Stimulated activated CD8-positive, alpha-beta memory T cell treated with anti-CD3 and anti-CD28 coated beads, Interleukin-15, amount 100 ng/mL, for 1 hour (primary cell): Measurements from ENCODE around the gene AGXT.

Source experiments
- DNase-seq: peaks from one replicate; pipeline ENCODE4 v3.0.0-alpha.2; 2020; ENCODE audit warnings: low read depth

Gene AGXT

DNA sequence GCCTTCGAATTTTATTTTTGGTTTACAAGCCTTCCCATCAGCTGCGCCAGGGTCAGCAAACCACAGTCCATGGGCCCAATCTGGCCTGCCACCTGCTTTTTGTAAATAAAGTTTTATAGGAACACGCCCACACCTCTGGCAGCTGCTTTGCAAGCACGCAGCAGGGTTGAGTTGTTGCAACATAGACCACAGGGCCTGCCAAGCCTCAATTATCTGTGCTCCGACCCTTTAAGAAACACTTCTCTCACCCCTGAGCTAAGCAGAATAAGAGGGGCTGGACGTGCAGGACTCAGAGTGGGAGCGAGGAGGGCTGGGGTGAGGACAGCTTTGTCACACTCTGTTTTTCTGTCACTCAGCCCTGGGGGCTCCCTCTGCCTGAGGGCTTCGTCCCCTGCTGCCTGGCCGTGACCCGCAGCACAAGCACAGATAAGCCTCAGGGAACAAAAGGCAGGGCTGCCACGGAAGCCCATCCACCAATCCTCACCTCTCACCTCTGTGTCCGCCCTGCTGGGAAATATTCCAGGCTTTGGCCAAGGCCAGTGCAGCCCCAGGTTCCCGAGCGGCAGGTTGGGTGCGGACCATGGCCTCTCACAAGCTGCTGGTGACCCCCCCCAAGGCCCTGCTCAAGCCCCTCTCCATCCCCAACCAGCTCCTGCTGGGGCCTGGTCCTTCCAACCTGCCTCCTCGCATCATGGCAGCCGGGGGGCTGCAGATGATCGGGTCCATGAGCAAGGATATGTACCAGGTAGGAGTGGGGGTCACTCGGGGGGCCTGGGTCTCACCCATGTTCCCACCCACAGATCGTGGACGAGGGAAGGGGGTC is at the start of gene AGXT:
Gene AGXT, plus strand, starts transcription at position 539 of the 823 bp plus-strand sequence. Its CDS starts 42 bp downstream, at position 581.
- no peak for DNase-seq

DNA sequence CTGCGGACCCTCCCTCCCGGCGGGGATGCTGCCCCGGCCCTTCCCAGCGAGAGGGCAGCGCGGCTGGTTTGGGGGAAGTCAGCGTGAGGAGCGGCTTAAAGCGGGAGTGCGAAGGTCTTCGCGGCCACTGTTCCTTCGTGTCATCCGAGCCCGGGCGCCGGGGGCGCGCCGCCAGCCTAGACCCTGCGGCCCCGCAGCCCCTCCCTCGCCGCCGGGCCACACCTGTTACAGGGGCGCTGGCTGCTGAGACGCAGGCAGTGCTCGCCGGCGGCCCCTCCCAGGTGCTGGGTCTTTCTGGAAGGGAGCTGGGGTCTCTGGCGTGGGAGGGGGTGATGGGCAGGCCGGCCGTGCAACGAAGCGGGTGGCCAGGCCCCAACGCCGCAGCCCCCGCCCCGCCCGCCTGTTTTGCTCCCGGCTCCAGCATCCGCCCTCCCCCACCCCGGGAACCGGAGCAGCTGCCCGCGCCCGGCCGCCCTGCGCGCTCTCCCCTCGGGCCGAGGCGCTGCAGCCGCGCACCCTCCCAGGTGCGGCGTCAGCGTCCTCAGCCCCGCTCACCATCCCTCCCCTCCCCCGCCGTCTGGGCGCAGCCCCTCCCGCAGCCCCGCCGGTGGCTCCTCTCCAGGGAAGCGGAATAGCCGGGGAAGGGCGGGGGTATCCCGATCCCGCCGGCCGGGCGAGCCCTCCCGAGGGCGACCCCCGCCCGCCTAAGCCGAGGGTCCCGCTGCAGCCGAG is 49.3 kb upstream of the AGXT start:
- DNase-seq: no peak

DNA sequence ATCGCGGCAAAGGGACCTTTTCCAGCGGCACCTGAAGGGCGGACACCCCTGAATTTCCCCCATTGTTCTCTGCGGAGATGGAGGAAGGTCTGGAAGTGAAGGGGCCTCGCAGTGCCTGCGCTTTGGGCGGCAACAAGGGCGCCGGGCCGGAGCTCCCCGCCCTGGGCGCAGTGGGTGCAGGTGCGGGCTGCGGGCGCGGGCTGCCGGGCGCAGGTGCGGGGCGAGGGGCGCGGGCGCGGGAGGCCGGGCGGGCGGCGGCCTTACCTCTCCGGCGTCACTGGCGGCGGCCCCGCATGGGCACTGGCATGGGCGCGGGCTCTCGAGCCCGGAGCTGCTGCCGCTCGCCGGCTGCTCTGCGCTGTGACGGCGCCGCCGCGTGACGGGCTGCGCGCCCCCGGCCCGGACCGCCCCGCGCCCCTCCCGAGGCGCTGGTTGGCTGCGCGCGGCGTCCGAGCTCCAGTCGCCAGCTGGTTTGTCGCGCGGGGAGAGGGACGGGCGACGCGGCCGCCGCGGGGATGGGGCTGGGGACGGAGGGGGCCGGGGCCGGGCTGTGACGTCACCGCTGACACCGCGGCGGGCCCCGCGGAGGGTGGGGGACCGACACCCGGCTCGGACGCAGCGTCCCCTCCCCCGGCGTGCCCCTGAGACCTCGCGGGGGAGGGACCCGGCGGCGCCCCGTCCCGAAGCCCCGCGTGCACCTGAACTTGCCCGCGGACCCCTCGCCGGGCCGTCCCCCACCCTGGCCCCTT is 48.6 kb upstream of the AGXT start, which contains the start of gene KIF1A:
Gene KIF1A, minus strand, starts transcription at position 362 of the 749 bp plus-strand sequence. CDS start 22,467 bp downstream, outside the sequence.
- no peak for DNase-seq

GRCh38 chr2:240820607-240821428 is 47.8 kb upstream of the AGXT start:
- DNase-seq: no peak

GRCh38 chr2:240821429-240821778 is 47.2 kb upstream of the AGXT start:
- DNase-seq: no peak

- DNase-seq: no peak
These were observed 46.3 kb upstream of the AGXT start for GRCh38 chr2:240822280-240822847.

DNA sequence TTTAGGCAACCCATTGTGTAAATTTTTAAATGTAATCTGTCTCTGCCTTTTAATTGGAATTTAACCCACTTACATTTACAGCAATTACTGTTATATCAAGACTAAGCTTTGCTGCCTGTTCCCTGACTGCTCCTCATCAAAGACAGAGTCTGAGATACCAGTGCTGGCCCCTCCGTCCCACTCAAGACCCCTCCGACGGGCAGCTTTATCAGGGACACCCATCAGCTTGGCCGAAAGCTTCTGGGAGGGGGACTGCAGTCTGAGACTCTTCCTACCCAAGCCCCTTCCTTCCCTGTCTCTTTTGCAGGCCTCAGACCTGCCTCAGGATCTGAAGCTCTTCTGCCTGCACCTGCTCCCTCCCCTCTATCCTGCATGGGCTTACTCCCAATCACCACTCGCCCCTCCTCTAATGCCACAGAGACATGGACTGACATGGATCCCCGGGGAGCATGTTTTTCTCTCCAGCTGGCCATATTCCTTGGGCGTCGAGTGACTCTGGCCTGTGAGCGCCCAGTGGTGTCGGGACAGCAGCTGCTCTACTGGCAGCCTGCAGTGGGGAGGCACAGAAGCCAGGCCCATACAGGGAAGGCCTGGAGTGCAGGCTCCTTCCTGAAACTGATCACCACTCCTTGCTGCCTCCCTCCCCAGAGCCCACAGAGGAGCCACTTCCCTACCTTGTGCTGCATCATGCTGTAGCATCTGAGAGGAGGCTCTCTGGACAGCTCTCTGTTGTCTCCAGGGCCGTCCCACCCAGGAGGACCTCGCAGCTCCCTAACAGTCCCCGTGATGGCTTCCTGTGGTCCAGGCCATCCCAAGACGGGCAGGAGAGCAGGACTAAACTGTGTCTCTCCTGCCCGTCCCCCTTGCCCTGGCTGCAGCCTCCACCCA is 44.9 kb upstream of the AGXT start:
- no peak for DNase-seq

DNA sequence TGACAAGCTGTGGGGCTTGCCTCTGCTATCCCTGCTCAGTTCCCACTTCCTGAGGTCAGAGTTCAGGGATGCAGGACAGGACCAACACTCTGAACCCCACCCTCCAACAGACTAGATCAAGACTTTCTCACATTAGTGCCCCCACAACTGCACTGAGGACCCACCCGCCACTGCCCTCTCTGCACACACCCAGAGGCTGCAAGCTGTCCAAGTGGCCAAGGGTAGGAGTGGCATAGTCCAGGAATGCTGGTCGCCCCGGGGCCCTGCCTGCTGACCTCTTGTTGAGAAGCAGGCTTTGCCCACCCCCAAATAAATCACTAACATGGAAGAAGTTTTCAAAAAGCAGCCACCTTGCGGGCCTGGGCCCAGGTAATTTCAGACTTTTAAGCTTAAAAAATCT is 43.1 kb upstream of the AGXT start:
- no peak for DNase-seq

DNA sequence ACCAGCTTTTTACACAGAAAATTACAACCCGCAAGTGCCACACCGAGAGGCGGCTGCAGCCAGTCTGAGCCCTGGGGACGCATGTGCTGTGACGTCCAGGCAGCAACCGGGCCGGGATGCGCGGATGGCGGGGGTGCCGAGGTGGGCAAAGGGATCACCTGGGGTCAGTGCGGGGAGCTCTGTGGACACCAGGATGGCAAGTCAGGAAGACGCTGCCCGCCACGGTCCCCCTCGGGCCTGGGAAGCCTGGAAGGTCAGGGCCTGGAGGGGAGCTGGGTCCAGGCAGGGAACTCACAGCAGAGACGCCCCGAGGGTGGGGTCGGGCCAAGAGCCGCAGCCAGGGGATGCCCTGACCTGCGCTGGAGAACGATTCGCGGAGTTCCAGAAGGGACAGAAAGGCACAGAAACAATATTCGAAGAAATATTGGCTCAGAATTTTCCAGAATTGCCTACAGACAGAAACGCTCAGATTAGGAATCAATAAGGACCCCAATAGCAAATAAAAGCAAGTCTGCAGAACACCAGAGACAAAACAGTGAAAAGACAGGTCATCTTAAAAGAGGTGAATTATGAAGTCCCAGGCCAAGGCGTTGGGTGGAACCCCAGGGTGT is 36.9 kb upstream of the AGXT start:
- no peak for DNase-seq

DNA sequence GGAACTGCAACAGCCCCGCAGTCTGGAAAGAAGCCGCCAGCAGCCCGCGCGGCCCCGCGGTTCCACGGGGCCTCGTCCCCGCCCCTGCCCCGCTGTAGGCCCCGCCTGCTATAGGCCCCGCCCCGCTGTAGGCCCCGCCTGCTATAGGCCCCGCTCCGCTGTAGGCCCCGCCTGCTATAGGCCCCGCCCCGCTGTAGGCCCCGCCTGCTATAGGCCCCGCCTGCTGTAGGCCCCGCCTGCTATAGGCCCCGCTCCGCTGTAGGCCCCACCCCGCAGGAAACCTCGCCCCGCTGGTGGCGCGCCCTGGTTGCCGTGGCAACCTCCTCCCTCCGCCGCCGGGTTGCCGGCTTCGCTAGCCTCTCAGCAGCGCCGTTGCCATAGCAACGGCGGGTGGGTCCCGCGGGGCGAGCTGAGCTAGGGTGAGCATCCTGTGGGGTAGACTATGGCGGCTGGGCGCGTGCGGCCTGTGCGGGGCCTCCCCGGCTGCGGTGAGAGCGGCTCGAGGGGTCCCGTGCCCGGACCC is 36.4 kb upstream of the AGXT start:
- DNase-seq: peak; percentile 97

DNA sequence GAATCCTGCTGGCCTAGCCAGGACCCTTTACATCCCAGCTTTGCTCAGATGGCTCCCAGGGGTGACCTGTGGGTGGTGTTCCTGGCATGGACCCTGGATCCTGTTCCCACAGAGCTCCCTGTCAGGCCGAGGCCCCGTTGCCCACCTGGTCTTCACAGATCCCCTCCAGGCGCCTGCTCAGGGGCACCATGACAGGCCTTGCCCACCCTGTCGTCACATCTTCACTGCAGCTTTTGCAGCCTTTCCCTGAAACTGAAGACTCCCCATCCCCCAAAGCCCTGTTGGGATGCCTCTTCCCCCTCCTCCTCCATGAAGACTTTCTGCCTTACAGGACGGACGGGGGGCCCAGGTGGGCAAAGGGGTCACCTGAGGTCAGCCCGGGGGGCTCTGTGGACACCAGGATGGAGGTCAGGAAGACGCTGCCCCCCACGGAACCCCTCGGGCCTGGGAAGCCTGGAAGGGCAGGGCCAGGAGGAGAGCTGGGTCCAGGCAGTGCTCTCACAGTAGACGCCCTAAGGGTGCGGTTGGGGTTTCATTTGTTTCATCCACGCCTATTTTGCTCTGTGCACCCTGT is 35.6 kb upstream of the AGXT start:
- DNase-seq: no peak

DNA sequence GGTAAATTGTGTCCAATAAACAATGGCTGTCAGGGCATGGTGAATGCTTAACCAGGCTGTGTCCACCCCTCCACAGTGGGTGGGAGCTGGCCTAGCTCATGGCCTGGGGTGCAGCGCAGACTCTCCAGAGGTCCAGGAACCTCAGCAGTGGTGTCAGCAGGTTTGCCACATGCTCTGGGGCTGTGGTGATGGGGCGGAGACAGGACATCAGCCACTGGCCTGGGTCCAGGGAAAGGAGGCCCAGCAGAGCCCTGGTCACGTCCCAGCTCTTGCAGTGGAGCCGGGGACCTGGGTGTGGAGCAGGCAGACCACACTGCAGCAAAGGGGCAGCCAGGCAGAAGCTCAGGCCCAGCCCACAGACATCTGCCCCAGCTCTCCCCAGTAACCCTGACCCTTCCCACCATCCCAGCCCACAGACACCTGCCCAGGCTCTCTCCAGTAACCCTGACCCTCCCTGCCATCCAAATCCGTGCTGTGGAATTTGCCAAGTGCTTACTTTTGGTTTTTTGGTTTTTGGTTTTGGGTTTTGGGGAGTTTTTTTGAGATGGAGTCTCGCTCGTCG is 34.8 kb upstream of the AGXT start:
- DNase-seq: no peak

GRCh38 chr2:240834377-240834975 is 34.1 kb upstream of the AGXT start:
- no peak for DNase-seq

DNA sequence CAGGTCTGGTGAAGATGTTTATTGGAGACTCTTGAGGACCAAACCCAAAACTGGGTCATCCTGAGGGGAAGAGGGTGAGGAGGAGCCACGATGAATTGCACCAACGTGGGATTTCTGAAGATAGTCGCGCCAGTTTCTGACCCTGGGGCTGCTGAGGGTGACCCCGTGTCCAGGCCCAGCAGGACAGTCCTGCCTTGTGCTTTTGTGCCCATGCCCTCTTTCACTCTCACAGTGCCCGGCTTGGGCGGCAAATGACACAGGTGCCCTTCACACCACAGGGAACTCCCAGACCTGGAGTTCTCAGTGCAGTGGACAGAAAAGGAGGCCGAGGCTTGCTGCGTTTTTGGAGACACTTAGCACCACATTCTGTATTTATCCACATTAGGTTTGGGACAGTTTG is 33.1 kb upstream of the AGXT start:
- DNase-seq: no peak

GRCh38 chr2:240836781-240837467 is 31.7 kb upstream of the AGXT start:
- no peak for DNase-seq

GRCh38 chr2:240837621-240838020 is 31.0 kb upstream of the AGXT start:
- no peak for DNase-seq

- no peak for DNase-seq
These were observed 29.2 kb upstream of the AGXT start for GRCh38 chr2:240839152-240840143.
